Stimulated activated CD4-positive, alpha-beta T cell treated with anti-CD3 and anti-CD28 coated beads, Interleukin-4, amount 100 ng/mL, for 4 hours (primary cell): ENCODE data around the gene P2RX1.

Experiments used
- DNase-seq, 2 experiments: peaks; one replicate each; pipeline ENCODE4 v3.0.0-alpha.2; 2020

Gene P2RX1

GRCh38 chr17:3848229-3848835 is 67.9 kb downstream of the P2RX1 start:
- DNase-seq = no peak

- DNase-seq = no peak
These were observed 69.0 kb downstream of the P2RX1 start for GRCh38 chr17:3847165-3847670.
